T-helper 1 cell treated with Interleukin-12 subunit alpha and Interleukin-12 subunit beta and Interleukin-4 antibody, amounts not matched to agents 30 ng/mL and 1 ng/mL, for 36 hours (primary cell): ENCODE data around the gene BCAR1. TPM values are rescaled to one million over a fixed set of nuclear protein-coding genes. Genes with fewer than 3 reads are reported as not detected.
"Not testable (repeated sequence)": the region's sequence is repeated elsewhere in the genome, so short reads cannot be mapped to it uniquely, and the experiment has no call there.

ENCODE experiments used
- intact Hi-C: fragments of 100-400 bp; cut with micrococcal nuclease; formaldehyde crosslinking; loops from one replicate; pipeline ENCODE4 v1.15.1; 2024
- total RNA-seq: library from RNA; stranded (reverse); gene quantifications from 2 replicates; pipeline ENCODE4 v1.2.3, GENCODE V29; 2022

The BCAR1 gene
- total RNA-seq, 1 donor from 2014 or later: not detected

GRCh38 chr16:75240633-75241032 is 10.8 kb downstream of the BCAR1 start:
- intact Hi-C loops: not testable (repeated sequence)

GRCh38 chr16:75239542-75240122 is 11.8 kb downstream of the BCAR1 start:
- intact Hi-C loops: no loop called here

GRCh38 chr16:75238853-75239541 is 12.4 kb downstream of the BCAR1 start:
- intact Hi-C loops: no loop called here

GRCh38 chr16:75238132-75238852 is 13.1 kb downstream of the BCAR1 start:
- intact Hi-C loops: no loop called here

GRCh38 chr16:75237398-75238131 is 13.9 kb downstream of the BCAR1 start:
- intact Hi-C loops: no loop called here

- intact Hi-C loops: no loop called here
Measured at GRCh38 chr16:75236736-75237397, 14.6 kb downstream of the BCAR1 start.

- intact Hi-C loops: no loop called here
Measured at GRCh38 chr16:75236232-75236631, 15.2 kb downstream of the BCAR1 start.

GRCh38 chr16:75235721-75236193 is 15.7 kb downstream of the BCAR1 start:
- intact Hi-C loops: no loop called here

GRCh38 chr16:75234856-75235696 is 16.3 kb downstream of the BCAR1 start:
- intact Hi-C loops: loop anchor here (1.0 kb wide), 4 partner anchors 36 to 529 kb away; no protein-coding TSS in a partner anchor

- intact Hi-C loops: loop anchor here (1.0 kb wide), 1 partner anchor 231 kb away; the partner anchor contains the start of gene TMEM170A
Measured at GRCh38 chr16:75233611-75233938, 17.8 kb downstream of the BCAR1 start.

GRCh38 chr16:75231570-75231969 is 19.9 kb downstream of the BCAR1 start:
- intact Hi-C loops: no loop called here

GRCh38 chr16:75230471-75231110 is 20.8 kb downstream of the BCAR1 start:
- intact Hi-C loops: no loop called here

GRCh38 chr16:75229172-75230031 is 22.0 kb downstream of the BCAR1 start:
- intact Hi-C loops: no loop called here

- intact Hi-C loops: no loop called here
Measured at GRCh38 chr16:75228143-75228976, 23.1 kb downstream of the BCAR1 start.

GRCh38 chr16:75227361-75228142 is 23.9 kb downstream of the BCAR1 start:
- intact Hi-C loops: no loop called here

GRCh38 chr16:75226550-75227360 is 24.7 kb downstream of the BCAR1 start:
- intact Hi-C loops: no loop called here
